Lower leg skin (tissue), 3 donors: ENCODE results near the gene FERD3L.

Source experiments
- CTCF ChIP-seq, 3 donors: fragments of 450-650 bp; IDR thresholded peaks; one replicate each; pipeline ENCODE4 v1.5.1; 2016; ENCODE audit warnings: antibody characterized with exemption in 3 of 3, mild to moderate bottlenecking in 3 of 3, moderate library complexity in 2 of 3
- POLR2A ChIP-seq, 2 donors: fragments of 450-650 bp; IDR thresholded peaks; one replicate each; pipeline ENCODE4 v1.6.1; 2016 to 2017; ENCODE audit warnings: antibody characterized with exemption in 2 of 2, mild to moderate bottlenecking in 1 of 2, moderate library complexity in 1 of 2

DNA sequence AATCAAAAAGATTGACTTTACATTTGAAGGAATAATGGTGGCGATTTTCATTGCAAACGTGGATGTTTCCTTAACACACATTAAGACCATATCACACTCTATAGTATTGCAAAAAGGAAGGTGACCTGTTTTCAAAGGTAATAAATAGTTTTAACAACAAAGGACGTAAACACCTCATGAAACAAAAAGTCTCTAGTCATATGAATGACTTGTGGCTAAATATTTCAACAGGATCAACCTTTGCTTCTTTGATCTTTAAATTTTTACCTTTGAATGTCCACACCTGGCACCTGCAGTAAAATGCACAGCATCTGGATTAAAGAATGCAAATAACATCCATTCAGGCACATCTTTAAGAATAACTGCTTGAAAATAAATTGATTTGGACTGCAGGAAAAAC is 30.0 kb upstream of the FERD3L start:
- TF ChIP-seq POLR2A (IDR thresholded peaks at IDR 0.05) = no peak
- TF ChIP-seq CTCF (IDR thresholded peaks at IDR 0.05) = no peak
